NCI-H1092 treated with DMSO at 0.1 percent for 48 hours (cell line): Measurements from ENCODE around the gene TTLL11.
"Not testable (repeated sequence)": the region's sequence is repeated elsewhere in the genome, so short reads cannot be mapped to it uniquely, and the experiment has no call there.

Experiments used
- DNase-seq: peaks from one replicate; lab custom pipeline; 2025; lab: John Stamatoyannopoulos, UW

The TTLL11 gene

GRCh38 chr9:122080986-122081385 is 12.1 kb downstream of the TTLL11 start:
- DNase-seq: no peak

GRCh38 chr9:122078557-122078956 is 14.6 kb downstream of the TTLL11 start:
- no peak for DNase-seq

- DNase-seq: no peak
Observed at GRCh38 chr9:122076773-122077172, 16.3 kb downstream of the TTLL11 start.

GRCh38 chr9:122076117-122076516 is 17.0 kb downstream of the TTLL11 start:
- no peak for DNase-seq

- DNase-seq: no peak
Observed at GRCh38 chr9:122075135-122076030, 17.7 kb downstream of the TTLL11 start.

GRCh38 chr9:122071715-122072114 is 21.4 kb downstream of the TTLL11 start:
- DNase-seq: no peak

GRCh38 chr9:122070728-122071515 is 22.2 kb downstream of the TTLL11 start:
- DNase-seq: no peak

- not testable (repeated sequence) for DNase-seq
Observed at GRCh38 chr9:122066680-122067079, 26.4 kb downstream of the TTLL11 start.

GRCh38 chr9:122065923-122066629 is 27.0 kb downstream of the TTLL11 start:
- no peak for DNase-seq

GRCh38 chr9:122060481-122060880 is 32.6 kb downstream of the TTLL11 start:
- DNase-seq: no peak

GRCh38 chr9:122059955-122060324 is 33.2 kb downstream of the TTLL11 start:
- DNase-seq: no peak

GRCh38 chr9:122059214-122059954 is 33.7 kb downstream of the TTLL11 start:
- DNase-seq: no peak

- no peak for DNase-seq
Observed at GRCh38 chr9:122058709-122059108, 34.4 kb downstream of the TTLL11 start.

GRCh38 chr9:122058051-122058450 is 35.1 kb downstream of the TTLL11 start:
- no peak for DNase-seq

GRCh38 chr9:122057211-122057610 is 35.9 kb downstream of the TTLL11 start:
- no peak for DNase-seq

GRCh38 chr9:122056484-122056883 is 36.6 kb downstream of the TTLL11 start:
- no peak for DNase-seq

GRCh38 chr9:122055701-122056100 is 37.4 kb downstream of the TTLL11 start:
- DNase-seq: no peak

- DNase-seq: no peak
Observed at GRCh38 chr9:122053567-122054350, 39.3 kb downstream of the TTLL11 start.

- DNase-seq: no peak
Observed at GRCh38 chr9:122053064-122053463, 40.0 kb downstream of the TTLL11 start.

- no peak for DNase-seq
Observed at GRCh38 chr9:122051351-122052321, 41.5 kb downstream of the TTLL11 start.
